Thoracic aorta (tissue), 2 donors: ENCODE data around the gene OTOF. TPM values are rescaled to one million over a fixed set of nuclear protein-coding genes. Genes with fewer than 3 reads are reported as not detected.

Source experiments
- ATAC-seq: fragments of 150-250 bp; one replicate; pipeline ENCODE4 v1.8.0; 2017; ENCODE audit warnings: low read depth; ENCODE audit not compliant: insufficient number of reproducible peaks, low FRiP score
- DNase-seq: peaks from one replicate; pipeline ENCODE4 v3.0.0-alpha.2; 2020; ENCODE audit warnings: low spot score
- H3K27ac ChIP-seq, 2 donors: fragments of 200-600 bp; sonication (generic); 1 replicate in 1 of 2; 2 replicates in 1 of 2; pipeline ENCODE4 v1.5.1; 2016; ENCODE audit warnings: mild to moderate bottlenecking in 2 of 2, moderate library complexity in 2 of 2
- H3K27me3 ChIP-seq: fragments of 200-600 bp; sonication (generic); replicated peaks from 2 replicates; pipeline ENCODE4 v1.6.0; 2016; ENCODE audit warnings: mild to moderate bottlenecking; ENCODE audit not compliant: insufficient read depth
- H3K36me3 ChIP-seq: fragments of 200-600 bp; sonication (generic); one replicate; pipeline ENCODE4 v1.5.1; 2016
- H3K4me1 ChIP-seq, 2 donors: fragments of 200-600 bp; sonication (generic); 1 replicate in 1 of 2; 2 replicates in 1 of 2; pipeline versions ENCODE4 v1.5.1 to v1.6.0; 2016; ENCODE audit warnings: low read depth in 2 of 2, mild to moderate bottlenecking in 1 of 2; ENCODE audit not compliant: control insufficient read depth in 1 of 2
- H3K4me3 ChIP-seq: fragments of 200-600 bp; sonication (generic); 2 replicates; pipeline ENCODE4 v1.5.1; 2016; ENCODE audit warnings: mild to moderate bottlenecking
- H3K9me3 ChIP-seq: fragments of 200-600 bp; sonication (generic); 2 replicates; pipeline ENCODE4 v1.5.1; 2016
- total RNA-seq, 2 donors: library from RNA; depleted of rRNA; stranded (reverse); fragments of >200 nt; gene quantifications; one replicate each; pipeline versions ENCODE4 v1.1.0 to v1.2.3, GENCODE V29; 2016
- TF ChIP-seq, protein P1 (sequence below): fragments of 200-600 bp; sonication (generic); IDR thresholded peaks from one replicate; pipeline ENCODE4 v1.5.1; 2019; ENCODE audit warnings: antibody characterized with exemption

The OTOF gene
- total RNA-seq, 2 donors from 2014 or later: 0.28 TPM; not detected in 1

DNA sequence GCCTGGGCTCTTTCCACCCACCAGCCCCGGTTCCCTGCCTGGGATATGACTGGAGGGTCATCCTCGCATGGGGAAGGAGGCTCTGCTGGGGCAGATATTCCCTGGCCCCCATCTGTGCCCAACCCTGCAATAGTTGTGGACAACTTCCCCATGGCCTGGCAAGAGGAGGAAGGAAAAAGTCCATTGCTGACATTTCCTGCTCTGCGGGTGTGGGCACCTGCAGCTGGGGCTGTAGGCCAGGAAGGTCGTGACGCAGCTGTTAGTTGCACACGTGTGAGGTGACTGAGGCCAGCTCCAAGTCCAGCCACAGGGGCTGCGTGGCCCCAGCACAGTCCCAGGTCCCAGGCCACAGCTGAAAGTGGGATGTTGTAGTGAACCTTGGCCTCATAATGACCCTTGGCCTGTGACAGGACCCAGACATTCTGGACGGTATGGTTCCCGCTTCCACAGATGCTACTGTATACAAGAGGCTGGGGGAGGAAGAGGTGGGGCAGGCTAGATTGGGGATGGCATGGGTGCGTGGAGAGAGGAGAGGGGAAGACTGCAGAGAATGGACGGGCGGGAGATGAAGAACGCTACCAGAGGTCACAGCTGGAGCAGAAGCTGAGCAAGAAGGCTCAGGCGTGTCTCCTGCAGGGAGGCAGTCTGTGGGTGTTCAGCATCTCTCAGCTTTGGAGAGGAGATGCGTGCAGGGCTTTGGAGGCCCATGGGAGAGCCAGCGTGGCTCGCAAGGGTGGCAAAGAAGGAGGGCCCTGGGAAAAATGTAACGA lies 22.1 kb downstream of the OTOF start:
- ATAC-seq: no peak
- Histone ChIP-seq H3K36me3 (no peaks in the 10 kb centered on the region), H3K4me3 (no peak overlapping the region), H3K27ac (no peak overlapping the region), H3K9me3 (no peaks in the 10 kb centered on the region), H3K4me1 (no peaks in the 10 kb centered on the region), H3K27me3 (no peaks in the 10 kb centered on the region)
- TF ChIP-seq, protein P1, sequence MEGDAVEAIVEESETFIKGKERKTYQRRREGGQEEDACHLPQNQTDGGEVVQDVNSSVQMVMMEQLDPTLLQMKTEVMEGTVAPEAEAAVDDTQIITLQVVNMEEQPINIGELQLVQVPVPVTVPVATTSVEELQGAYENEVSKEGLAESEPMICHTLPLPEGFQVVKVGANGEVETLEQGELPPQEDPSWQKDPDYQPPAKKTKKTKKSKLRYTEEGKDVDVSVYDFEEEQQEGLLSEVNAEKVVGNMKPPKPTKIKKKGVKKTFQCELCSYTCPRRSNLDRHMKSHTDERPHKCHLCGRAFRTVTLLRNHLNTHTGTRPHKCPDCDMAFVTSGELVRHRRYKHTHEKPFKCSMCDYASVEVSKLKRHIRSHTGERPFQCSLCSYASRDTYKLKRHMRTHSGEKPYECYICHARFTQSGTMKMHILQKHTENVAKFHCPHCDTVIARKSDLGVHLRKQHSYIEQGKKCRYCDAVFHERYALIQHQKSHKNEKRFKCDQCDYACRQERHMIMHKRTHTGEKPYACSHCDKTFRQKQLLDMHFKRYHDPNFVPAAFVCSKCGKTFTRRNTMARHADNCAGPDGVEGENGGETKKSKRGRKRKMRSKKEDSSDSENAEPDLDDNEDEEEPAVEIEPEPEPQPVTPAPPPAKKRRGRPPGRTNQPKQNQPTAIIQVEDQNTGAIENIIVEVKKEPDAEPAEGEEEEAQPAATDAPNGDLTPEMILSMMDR: no peak
- DNase-seq: no peak

DNA sequence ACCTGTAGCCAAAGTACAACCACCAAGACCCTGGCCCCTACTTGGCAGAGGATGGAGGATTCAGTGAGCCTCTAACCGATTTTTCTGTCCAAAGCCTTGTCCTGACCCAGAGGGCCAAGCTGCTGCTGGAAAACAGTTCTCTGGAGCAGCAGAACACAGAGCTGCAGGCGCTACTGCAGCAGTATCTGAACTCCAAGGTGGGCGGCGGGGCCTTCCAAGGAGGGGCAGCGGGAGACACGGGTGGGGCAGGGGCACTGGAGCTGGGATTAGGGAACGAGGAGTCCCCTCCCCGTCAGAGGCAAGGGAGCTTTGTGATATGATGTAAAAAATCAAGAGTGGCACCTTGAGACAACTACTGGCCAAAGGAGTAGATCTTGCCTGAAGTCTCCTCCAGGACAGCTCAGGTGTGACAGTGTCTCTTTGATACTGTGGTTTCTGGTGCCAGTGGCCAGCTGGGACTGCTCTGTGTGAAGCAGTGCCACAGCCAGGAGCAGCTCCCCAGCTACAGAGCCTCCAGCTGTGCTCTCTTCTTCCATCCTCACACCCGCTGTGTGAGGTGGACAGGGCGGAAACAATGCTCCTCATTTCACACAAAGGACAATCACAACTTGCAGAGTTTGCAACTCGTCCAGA lies 22.8 kb downstream of the OTOF start:
- DNase-seq (no peak), ATAC-seq (no peak)
- Histone ChIP-seq H3K36me3 (no peaks in the 10 kb centered on the region), H3K4me3 (no peak overlapping the region), H3K27me3 (no peaks in the 10 kb centered on the region), H3K9me3 (no peaks in the 10 kb centered on the region), H3K4me1 (no peaks in the 10 kb centered on the region), H3K27ac (no peak overlapping the region)
- TF ChIP-seq, protein P1: no peak

DNA sequence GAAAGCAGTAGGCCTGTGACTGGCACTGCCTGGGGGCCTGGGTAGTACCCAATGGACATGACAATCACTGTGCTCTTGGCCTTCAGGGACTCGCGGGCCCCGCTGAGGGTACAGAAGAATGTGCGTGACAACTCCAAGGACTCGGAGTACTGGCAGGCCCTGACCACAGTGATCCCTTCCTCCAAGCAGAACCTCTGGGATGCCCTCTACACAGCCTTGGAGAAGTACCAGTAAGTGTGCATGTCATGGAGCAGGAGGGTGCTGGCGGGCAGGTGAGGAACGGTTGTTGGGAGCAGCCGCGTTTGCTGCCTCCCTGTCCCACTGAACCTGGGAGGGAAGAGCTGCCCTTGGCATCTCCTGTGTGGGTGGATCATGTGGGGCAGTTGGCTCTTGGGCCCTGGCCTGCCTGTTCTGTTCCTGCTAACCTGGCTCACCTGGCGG lies 23.3 kb downstream of the OTOF start:
- no peaks in the 10 kb centered on the region for H3K36me3 ChIP-seq
- no peaks in the 10 kb centered on the region for H3K4me1 ChIP-seq
- H3K27ac ChIP-seq: no peak overlapping the region
- no peaks in the 10 kb centered on the region for H3K9me3 ChIP-seq
- TF ChIP-seq, protein P1: no peak
- DNase-seq (no peak), ATAC-seq (no peak)
- no peak overlapping the region for H3K4me3 ChIP-seq
- H3K27me3 ChIP-seq: no peaks in the 10 kb centered on the region

DNA sequence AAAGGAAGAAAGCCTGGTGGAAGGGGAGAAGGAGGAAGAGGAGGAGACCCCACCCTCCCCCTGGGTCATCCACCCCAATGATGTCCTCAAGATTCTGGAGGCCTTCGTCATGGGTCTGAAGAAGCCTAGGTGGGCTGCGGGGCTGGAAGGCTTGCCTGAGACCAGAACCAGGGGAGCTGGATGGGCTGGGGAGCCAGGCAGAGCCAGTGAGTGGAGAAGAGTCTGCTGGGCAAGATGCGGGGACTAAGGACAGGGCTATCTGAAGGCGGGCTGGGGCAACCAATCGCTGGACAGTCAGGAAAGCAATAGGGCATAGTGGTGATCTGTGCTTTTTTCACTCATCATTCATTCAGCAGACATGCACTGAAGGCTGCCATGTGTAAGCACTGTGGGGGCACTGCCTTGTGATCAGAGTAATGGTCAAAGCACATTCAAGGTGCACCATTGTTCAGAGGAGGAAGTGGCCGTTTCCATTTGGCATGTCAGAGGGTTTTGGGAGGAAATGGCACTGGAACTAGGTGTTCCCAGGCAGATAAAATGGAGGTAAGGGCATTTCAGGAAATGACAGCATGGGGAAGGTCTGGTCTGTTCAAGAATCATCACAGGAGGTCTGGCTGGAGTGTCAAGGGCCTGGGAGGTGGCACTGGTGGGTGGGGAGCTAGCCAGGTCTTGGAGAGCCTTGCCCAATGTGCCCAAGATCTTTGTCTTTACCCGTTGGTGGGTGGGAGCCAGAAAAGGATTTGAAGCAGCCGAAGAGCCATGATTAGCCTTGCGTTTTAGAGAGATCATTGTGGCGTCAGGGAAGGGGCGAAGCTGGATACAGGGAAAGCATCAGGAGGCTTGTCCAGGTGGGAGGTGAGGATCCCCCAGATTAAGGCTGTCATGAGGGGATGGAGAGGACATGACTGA lies 24.2 kb downstream of the OTOF start:
- no peaks in the 10 kb centered on the region for H3K9me3 ChIP-seq
- ATAC-seq (no peak), DNase-seq (no peak)
- TF ChIP-seq, protein P1: no peak
- no peaks in the 10 kb centered on the region for H3K36me3 ChIP-seq
- no peak overlapping the region for H3K4me3 ChIP-seq
- no peak overlapping the region for H3K27ac ChIP-seq
- no peaks in the 10 kb centered on the region for H3K27me3 ChIP-seq
- no peaks in the 10 kb centered on the region for H3K4me1 ChIP-seq

DNA sequence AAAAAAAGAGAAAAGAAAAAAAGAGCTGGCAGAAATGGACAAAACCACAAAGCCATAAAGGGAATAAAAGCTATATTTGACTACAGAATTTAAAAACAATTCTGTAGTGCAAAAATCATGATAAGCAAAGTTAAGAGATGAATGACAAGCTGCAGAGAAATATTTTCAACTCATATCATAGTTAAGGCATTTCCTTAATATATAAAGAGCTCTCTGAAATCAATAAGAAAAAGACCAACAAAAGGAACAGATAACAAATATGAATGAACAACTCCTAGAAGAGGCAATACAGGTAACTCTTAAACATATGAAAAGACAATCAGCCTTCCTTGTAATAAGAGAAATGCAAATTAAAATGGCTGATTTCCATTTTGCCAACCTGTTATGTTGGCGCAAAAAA lies 26.2 kb downstream of the OTOF start:
- no peaks in the 10 kb centered on the region for H3K4me1 ChIP-seq
- no peaks in the 10 kb centered on the region for H3K36me3 ChIP-seq
- H3K27me3 ChIP-seq: no peaks in the 10 kb centered on the region
- DNase-seq (no peak), ATAC-seq (no peak)
- no peaks in the 10 kb centered on the region for H3K9me3 ChIP-seq
- H3K4me3 ChIP-seq: no peak overlapping the region
- TF ChIP-seq, protein P1: no peak
- no peak overlapping the region for H3K27ac ChIP-seq
